Umbilical cord (tissue), 2 donors: Measurements from ENCODE around the gene SH3BP2. TPM values are rescaled to one million over a fixed set of nuclear protein-coding genes. Genes with fewer than 3 reads are reported as not detected.

Source experiments
- DNase-seq: peaks from one replicate; pipeline ENCODE4 v3.0.0-alpha.2; 2015; ENCODE audit warnings: low spot score
- total RNA-seq: library from RNA; depleted of rRNA; stranded (reverse); fragments of >200 nt; gene quantifications from one replicate; pipeline ENCODE4 v1.2.3, GENCODE V29; 2014; ENCODE audit warnings: low replicate concordance; ENCODE audit not compliant: insufficient read depth

The SH3BP2 gene
- 41.2 TPM for total RNA-seq

GRCh38 chr4:2792711-2793585, at the start of gene SH3BP2:
TSS of gene SH3BP2 (plus strand) at chr4:2793085. CDS start at chr4:2820618, 27,533 bp downstream.
- DNase-seq, result peak; percentile 77

GRCh38 chr4:2743518-2744445, 49.1 kb upstream of the SH3BP2 start:
- no peak for DNase-seq

- DNase-seq, result no peak
These were observed 48.2 kb upstream of the SH3BP2 start for GRCh38 chr4:2744576-2745270.

- DNase-seq, result no peak
These were observed 47.4 kb upstream of the SH3BP2 start for GRCh38 chr4:2745516-2745915.

- DNase-seq, result no peak
These were observed 46.7 kb upstream of the SH3BP2 start for GRCh38 chr4:2745981-2746806.

GRCh38 chr4:2746891-2747695, 45.8 kb upstream of the SH3BP2 start:
- no peak for DNase-seq

GRCh38 chr4:2750719-2751605, 41.9 kb upstream of the SH3BP2 start:
- no peak for DNase-seq

GRCh38 chr4:2753436-2753835, 39.4 kb upstream of the SH3BP2 start:
- DNase-seq, result no peak

- DNase-seq, result no peak
These were observed 37.8 kb upstream of the SH3BP2 start for GRCh38 chr4:2754848-2755819.

- DNase-seq, result peak; percentile 79
These were observed 36.8 kb upstream of the SH3BP2 start, which contains the start of gene TNIP2 for GRCh38 chr4:2755821-2756690. TSS of gene TNIP2 (minus strand) at chr4:2756336. CDS start at chr4:2756289, 47 bp downstream.

GRCh38 chr4:2756691-2757350, 36.1 kb upstream of the SH3BP2 start:
- DNase-seq, result no peak

GRCh38 chr4:2757426-2757825, 35.5 kb upstream of the SH3BP2 start:
- no peak for DNase-seq

GRCh38 chr4:2761035-2761923, 31.6 kb upstream of the SH3BP2 start:
- DNase-seq, result no peak

- no peak for DNase-seq
These were observed 30.8 kb upstream of the SH3BP2 start for GRCh38 chr4:2762048-2762447.
